HG02798 (cell line): Measurements from ENCODE around the gene MYO1H.
"Not testable (repeated sequence)": the region's sequence is repeated elsewhere in the genome, so short reads cannot be mapped to it uniquely, and the experiment has no call there.

Experiments used
- ATAC-seq: cut with Tn5 transposase; IDR thresholded peaks from one replicate; pipeline ENCODE4 v1.9.1; 2021; ENCODE audit warnings: mild to moderate bottlenecking; ENCODE audit not compliant: unreplicated experiment, poor library complexity

MYO1H gene

DNA sequence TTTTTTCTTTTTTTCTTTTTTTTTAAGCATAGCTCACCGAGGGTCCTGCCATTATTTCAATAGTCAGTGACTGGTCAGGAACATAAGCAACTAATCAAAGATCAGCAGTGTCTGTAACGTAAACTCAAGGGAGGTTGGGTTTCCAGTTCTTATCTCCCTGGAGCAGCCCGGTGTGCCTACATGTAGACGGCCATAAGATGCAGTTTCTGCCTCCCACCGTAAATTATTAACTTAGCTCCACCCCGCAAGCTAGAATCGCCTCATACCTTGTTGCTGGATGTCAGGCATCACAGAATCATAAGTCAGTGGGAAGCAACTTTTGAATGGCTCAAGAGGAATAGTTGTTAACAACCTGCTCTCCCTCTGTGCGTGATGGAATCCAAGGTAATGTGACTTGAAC is at the start of gene MYO1H:
MYO1H (plus strand) TSS at position 312 of the 400 bp plus-strand sequence; CDS start at position 373, 61 bp downstream.
- no peak for ATAC-seq

DNA sequence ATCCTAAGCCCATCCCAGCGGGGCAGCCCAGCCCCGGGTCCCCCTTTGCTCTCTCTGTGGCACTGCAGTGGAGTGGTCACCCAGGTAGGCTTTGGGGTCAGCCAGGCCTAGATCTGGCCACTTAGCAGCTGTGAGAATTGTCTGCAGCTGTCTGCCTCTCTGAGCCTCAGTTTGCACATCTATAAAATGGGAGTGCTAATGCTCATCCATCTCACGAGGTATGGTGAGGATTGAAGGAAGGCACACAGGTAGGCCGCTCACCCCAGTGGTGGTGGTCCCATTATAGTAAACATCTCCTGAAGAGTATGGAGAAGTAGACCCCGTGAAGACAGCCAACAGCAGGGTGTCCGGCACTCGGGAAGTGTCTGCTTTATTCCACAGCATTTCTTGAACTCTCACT is 47.9 kb upstream of the MYO1H start:
- no peak for ATAC-seq

GRCh38 chr12:109301643-109302168 is 46.0 kb upstream of the MYO1H start:
- no peak for ATAC-seq

DNA sequence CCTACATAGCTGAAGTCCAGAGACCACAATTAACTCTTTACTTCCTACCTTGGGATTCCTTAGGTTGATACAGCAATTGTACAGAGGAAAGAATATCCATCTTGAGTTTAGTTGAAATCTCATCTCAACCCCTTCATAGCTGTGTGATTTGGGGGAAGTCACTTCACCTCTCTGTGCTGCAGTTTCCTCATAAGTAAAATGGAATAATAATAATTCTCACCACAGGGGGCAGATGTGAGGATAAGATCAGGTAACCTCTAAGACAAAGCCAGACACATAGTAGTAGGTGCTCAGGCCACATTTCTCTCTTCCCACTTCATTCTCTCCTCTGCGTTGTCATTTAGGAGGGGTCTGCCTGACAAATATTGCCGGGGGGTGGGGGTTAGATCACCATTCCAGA is 45.3 kb upstream of the MYO1H start:
- ATAC-seq, result no peak

- ATAC-seq, result no peak
These were observed 44.9 kb upstream of the MYO1H start for GRCh38 chr12:109302770-109303169.

DNA sequence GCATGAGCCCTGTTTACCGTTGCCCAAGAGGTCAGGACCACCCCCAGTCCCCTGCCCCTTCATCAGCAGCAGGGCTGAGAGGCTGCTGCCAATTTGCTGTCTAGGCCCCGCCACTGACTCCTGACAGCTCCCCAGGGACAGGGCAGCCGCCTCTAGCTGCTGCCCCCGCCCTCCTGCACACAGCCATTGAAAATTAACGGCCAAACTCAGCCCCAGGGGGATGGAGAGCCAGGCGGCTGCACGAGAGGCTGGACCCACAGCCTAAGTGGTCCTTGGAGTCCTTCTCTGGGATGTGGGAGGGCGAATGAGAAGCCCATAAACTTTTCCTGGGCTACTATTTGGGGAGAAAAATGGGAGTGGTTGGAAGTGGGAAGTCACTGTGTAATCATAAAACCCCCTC is 43.2 kb upstream of the MYO1H start:
- no peak for ATAC-seq

DNA sequence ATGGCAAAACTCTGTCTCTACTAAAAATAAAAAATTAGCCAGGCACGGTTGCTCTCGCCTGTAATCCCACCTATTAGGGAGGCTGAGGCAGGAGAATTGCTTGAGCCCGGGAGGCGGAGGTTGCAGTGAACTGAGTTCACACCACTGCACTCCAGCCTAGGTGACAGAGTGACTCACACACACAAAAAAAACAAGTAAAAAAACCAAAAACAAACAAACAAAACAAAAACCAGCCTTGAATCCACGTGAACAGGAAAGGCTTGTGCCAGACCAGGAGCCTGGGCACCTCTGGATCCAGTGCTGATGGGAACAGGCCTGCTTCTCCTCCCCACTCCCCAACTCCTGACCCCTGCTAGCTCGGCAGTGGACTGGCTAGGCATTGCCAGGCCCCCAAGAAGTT is 42.2 kb upstream of the MYO1H start:
- no peak for ATAC-seq

GRCh38 chr12:109307051-109307450 is 40.6 kb upstream of the MYO1H start:
- ATAC-seq, result no peak

- ATAC-seq, result no peak
These were observed 38.9 kb upstream of the MYO1H start, which contains the start of gene FOXN4 for GRCh38 chr12:109308534-109309380. Gene FOXN4 (minus strand): TSS chr12:109309284. CDS start chr12:109308321, 963 bp downstream.

DNA sequence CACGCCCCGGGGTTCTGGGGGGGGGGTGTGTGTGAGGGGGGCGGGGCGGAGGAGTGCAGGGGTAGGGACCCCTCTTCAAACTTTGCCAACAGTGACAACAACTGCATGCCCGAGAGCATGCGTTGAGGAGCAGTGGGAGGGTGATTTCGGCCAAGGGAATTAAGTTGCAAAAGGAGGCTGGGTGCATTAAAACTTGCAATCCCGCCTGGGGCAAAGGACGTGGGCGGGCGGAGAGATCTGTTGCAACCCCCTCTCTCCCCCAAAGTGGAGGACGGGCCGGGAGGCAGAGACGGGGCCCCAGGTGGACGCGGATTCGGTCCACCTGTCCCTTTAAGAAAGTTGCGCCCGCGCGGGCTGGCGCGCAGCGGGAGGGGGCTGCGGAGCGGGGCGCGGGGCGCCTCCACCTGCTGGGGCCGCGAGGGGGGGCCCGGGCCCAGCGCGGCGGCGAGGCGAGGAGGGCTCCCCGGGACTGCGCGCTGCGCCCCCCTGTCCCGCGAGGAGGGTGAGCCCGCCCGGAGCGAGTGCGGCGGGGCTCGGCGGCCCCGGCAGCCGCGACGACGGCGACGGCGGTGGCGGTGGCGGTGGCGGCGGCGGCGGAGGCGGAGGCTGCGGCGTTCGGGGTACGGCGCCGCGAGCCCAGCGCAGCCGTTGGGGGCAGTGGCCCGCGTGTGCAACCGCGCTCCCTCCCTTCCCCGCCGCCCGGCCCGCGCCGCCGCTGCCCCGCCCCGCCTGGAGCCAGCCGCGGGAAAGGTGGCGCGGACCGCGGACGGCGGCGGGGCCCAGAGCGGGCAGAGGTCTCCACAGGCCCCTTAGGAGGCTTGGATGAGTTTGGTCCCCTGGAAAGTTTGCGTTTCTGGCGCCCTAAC is 38.1 kb upstream of the MYO1H start:
- ATAC-seq, result no peak

DNA sequence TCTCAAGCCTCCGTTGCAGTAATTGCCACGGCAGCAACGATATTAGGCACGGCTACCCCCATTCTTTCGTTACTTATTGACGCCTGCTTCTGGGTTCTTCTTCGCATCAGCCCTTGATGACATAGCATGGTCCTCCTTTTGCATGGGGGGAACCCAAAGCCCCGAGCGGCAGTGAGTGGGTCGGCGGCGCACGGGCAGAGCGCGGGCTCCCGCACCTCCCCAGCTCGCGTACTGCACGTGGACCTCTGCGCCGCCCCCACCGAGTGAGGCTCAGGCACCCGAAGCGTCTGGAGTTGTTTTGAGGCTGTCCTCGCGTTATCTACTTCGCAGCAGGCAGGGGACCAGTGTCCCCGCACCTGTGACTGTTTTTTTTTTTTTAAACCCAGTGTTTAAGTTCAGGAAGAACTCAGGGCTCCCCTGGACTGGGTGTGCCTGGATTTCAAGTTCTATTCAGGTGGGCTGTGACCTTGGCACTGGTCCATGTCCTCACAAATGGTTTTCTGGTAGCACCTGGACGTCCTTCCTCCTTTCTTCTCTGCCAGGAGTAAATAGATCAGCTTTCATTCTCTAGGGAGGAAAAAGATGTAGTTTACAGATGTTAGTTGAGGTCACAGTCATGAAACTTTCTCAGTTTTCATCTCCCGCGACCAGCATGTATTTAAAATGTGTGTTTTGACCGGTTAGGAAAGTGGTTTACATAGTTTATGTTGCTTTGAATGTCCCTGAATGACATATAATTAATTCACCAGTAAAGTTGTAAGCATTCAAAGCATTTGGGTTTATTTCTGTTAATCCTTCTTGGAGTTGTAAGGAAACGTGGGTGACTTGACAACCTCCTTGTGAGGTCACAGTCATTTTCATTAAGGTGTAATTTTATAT is 37.2 kb upstream of the MYO1H start:
- no peak for ATAC-seq

- ATAC-seq, result not testable (repeated sequence)
These were observed 26.4 kb upstream of the MYO1H start for GRCh38 chr12:109321294-109321693.

- ATAC-seq, result no peak
These were observed 18.7 kb upstream of the MYO1H start for GRCh38 chr12:109329003-109329402.

GRCh38 chr12:109329686-109330085 is 18.0 kb upstream of the MYO1H start:
- ATAC-seq, result no peak

DNA sequence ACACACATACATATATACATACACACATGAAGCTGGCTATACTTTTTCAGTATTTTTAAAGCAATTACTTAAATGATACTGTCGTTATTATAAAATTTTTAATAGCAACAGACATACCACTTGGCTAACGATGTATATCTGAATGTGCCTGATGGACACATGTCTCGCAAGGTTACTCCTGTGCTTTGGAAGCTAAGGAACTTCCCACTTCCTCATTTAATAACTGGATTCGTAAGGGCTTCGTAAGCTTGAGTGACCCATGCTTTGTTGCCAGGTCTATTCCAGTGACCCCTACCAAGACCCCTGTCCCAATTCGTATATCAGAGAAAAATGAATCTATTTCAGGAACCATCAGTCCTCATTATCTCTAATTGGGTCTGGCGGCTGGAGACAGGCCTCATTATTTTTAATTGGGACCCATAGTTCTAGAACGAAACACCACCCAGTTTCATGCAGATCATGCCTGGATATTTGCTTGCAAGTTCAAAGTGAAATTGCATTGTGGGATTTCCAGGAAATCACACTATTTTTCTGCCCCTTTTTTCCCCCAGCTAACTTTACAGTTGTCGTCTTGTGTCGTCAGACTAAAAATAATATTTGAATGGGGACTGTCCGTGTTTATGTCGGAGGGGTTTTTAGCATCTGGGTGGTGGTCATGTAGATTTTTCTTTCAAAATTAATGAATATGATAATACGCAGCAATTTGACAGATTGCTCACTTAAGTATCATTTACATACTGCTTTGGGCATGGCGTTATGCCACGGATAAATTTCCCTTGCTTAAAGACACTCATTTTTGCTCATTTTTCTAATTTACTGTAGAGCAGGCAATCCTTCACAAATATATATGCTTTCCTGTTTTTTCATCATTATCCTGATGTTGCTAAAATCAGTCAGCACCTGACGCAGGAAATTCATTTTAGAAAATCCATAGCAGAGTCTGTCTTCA is 17.1 kb upstream of the MYO1H start:
- no peak for ATAC-seq

GRCh38 chr12:109331301-109331952 is 16.3 kb upstream of the MYO1H start:
- ATAC-seq, result no peak

DNA sequence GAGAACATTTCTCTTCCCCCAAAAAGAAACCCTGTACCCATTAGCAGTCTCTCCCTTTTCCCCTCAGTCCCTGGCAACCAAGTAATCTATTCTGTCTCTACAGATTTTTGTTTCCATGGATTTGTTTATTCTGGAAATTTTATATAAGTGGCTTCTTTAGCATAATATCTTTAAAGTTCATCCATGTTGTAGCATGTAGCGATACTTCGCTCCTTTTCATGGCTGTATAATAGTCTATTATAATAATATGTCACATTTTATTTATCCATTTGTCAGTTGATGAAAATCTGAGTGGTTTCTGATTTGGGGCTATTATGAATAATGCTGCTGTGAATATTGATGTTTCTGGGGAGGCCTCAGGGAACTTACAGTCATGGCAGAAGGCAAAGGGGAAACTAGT is 12.8 kb upstream of the MYO1H start:
- no peak for ATAC-seq

GRCh38 chr12:109336593-109336992 is 11.1 kb upstream of the MYO1H start:
- no peak for ATAC-seq
